NCI-H748 (cell line): Measurements from ENCODE around the gene HADHA.
"Not testable (repeated sequence)": the region's sequence is repeated elsewhere in the genome, so short reads cannot be mapped to it uniquely, and the experiment has no call there.

Experiments
- DNase-seq: peaks from one replicate; lab custom pipeline; 2025; ENCODE audit not compliant: unreplicated experiment; lab: John Stamatoyannopoulos, UW

The HADHA gene

DNA sequence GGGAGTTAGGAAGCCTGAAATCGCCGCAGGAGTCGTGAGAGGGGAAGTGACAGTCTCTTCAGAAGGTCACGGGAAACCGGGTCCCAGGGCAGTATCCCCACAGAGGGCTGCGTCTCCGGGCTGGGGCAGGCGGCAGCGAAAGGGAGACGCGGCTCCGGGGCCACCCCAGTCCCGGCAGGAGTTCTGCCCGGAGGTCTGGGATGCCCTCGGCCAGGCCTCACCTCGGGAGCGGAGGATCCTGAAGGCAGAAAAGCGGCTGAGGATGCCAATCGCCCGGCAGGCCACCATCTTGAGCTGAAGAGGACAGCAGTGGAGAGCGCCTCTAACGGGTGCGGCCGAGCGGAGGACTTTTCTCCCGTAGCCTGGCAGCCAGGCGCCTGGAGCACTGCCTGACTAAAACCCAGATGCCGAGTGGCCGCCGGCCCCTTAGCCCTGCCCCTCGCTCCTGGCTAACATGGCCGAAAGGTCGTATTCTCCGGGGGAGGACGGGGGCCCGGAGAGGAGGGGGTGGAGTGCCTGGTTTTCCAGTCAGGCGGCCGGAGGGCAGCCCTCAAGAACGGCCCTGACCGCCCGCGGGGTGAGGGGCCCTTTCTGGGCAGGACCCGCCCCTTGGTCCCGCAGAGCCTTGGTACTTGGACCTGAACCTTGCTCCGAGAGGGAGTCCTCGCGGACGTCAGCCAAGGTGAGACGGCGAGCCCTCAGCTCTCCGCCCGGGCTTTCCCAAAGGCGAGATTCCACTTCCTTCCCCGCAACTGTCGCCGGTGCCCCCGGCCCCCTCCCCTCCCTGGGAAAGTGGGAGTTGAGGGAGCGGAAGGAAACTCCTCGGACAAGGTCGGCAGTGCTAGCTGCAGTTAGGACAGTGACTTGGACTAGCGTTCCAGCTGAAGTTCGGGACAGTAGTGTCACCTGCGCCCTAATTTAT lies at the start of gene HADHA, which contains the start of gene HADHB:
Gene HADHA (minus strand): TSS at position 324 of the 922 bp plus-strand sequence. CDS start 36 bp downstream, at position 288.
Gene HADHB (plus strand): TSS at position 631 of the 922 bp plus-strand sequence. CDS start 9,316 bp downstream, outside the sequence.
- DNase-seq = peak; percentile 93

DNA sequence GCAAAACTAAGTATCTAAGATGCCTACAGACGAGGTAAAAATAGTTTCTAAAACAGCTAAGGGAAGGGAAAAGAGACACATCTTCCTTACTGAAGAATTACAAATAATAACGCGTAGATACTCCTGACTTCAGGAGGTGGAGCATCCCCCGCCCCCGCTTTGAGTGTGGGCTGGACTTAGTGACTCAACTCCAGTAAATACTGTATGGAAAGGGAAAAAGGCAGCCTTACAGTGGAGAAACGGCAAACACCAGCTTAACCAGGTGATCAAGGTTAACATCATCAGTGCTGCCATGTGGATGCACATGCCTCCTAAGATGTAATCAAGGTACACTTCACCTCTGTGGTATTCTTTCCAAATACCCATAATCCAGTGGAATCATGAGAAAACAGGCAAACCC lies 48.2 kb upstream of the HADHA start:
- no peak for DNase-seq

DNA sequence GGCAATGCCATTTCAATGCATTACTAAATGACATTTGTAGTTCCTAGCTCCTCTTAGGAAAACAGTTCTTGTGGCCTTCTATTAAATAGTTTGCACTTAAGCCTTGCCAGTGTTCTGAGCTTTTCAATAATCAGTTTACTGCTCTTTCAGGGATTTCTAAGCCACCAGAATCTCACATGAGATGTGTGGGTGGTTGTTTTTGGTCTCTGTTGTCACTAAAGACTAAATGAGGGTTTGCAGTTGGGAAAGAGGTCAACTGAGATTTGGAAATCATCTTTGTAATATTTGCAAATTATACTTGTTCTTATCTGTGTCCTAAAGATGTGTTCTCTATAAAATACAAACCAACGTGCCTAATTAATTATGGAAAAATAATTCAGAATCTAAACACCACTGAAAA lies 45.6 kb upstream of the HADHA start:
- DNase-seq = no peak

DNA sequence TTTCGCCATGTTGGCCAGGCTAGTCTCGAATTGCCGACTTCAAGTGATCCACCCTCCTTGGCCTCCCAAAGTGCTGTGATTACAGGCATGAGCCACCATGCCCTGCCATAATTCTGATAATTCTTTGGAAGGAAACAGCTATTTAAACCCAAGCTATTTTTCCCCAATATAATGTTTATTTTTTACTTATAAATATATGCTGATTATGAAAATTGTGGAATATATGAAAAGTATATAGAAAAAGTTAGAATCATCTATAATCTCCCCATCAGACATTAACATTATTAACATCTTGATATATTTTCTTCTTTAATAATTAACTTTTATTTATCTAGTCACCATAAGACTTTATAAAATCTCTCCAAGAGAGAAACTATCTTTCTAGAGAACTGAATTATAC lies 41.5 kb upstream of the HADHA start:
- no peak for DNase-seq

DNA sequence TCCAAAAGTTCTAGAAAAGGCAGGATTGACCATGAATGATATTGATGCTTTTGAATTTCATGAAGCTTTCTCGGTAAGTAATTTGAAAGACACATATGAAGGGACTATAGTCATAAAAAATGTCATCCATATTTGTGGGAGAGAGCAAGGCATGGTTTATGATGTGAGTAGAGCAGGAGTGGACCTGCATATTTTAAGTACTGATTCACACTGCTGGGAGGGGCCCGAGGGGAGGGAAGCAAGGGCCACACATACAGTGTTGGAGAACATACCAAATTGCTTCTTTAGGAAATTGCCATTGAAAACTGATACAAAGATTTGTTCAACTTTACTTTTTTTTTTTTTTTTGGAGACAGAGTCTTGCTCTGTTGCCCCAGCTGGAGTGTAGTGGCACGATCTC lies 39.7 kb upstream of the HADHA start:
- DNase-seq = no peak

DNA sequence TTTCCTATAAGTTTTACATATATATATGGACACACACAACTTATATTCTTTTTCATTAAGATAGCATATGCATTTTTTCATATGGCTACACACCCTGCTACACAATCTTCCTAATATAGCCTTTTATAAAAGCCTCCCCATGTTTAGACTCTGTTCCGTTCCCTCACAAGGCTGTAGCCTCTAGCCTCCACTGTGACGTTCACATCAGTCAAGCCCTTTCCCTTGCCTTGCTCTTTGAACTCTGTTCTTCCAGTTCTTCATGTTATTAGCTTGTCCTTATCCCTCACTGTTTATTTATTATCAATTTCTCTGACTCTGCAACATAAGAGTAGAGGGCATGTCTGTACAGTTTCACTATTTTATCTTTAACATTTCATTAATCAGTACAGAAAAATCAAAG lies 39.2 kb upstream of the HADHA start:
- no peak for DNase-seq

DNA sequence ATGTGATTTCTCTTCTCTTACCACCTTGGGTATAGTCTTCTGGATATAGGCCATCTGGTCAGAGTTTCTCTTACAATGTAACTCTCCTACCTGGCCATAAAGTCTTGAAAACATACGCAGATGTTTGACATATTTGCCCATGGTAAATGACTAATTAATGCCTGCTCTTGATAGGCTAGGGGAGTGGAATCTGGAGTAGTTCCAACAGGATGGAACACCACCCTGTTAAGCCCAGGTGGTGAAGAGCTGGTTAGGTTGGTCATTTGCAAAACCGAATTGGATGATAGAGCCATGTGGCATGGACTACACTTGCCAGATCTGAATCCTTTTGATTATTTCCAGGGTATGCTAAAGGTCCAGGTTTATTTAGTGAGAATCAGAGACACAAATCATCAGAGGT lies 36.8 kb upstream of the HADHA start:
- DNase-seq = no peak

DNA sequence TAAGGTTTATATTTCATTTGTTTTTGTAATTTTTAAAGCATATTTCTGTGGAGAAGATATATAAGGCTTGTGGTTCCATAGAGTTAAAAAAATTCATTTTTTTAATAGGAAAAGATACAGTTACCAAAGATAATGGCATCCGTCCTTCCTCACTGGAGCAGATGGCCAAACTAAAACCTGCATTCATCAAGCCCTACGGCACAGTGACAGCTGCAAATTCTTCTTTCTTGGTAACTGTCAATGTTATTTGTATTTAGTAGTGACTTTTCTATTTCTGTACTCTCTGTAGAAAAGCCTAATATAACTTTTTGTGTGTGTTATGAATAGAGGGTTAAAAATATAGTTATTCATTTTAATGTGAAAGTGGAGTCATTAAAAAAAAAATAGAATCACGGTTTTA lies 35.5 kb upstream of the HADHA start:
- DNase-seq = no peak

DNA sequence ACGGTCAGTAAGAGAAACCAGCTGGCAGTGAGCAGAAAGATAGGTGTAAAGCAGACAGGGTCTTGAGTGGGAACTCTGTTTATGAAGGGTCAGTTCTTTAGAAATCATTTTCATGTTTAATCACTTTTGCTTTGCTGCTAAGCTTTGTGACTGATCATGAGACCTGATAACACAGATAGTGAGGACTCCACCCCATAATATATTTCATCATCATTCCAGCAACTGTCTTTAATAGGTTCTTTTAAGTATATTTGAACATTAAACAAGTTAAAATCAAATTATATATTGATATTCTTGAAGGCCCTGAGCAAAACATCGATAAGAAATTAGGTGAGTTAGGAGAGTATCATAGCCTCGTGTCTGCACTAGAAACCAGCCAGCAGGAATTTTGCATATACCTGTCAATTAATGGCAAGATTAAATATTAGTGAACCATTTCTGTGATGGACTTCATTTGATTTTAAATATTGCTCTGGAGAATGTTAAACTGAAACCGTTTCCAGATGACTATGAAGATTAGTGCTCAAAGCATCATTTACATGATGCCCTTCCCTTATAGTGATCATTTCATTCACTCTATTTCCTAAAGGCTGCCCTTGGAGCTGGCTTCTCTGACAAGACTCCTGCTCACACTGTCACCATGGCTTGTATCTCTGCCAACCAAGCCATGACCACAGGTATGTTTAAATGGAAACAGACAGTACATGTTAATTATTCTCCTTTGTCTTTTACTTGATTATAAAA lies 32.2 kb upstream of the HADHA start:
- DNase-seq = no peak

DNA sequence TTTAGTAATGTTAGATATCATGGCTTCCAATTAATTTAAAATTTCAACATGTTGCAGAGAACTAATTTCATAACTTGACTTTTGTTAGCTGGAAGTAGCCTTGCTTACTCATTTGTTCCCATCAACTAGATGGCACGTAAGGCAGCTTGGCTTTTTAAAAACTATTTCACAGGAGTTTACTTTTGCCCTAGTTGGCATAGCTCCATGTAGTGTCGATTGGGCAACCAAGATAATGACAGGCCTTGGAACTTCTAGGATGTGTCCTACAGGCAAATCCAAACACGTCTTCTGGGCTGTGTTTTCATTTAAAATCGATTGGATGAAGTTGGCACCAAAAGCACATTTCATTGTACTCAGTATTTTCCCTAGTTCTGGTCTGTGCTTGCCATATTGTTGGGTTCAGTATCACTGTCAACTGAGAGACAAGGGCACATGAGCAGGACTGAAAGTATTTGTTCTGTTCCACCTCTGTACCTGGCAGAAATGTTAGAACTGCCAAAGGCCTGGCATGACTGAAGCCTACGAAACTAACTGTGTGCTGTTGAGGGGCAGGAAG lies 29.7 kb upstream of the HADHA start:
- no peak for DNase-seq

DNA sequence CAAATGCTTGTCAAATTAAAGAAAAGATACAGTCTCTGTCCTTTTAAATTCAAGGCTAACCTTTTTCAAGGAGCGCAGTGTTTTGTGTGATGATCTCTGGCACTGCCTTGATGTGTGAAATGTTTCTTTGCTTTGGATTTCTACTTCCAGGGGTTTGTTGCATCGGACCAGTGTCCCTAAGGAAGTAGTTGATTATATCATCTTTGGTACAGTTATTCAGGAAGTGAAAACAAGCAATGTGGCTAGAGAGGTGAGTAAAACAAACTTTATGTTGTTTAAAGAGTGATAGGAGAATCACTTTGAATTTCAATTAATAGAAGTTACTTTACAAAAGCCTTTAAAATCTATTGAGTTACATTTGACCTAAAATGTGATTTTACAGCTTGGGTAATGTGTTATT lies 29.1 kb upstream of the HADHA start:
- no peak for DNase-seq

DNA sequence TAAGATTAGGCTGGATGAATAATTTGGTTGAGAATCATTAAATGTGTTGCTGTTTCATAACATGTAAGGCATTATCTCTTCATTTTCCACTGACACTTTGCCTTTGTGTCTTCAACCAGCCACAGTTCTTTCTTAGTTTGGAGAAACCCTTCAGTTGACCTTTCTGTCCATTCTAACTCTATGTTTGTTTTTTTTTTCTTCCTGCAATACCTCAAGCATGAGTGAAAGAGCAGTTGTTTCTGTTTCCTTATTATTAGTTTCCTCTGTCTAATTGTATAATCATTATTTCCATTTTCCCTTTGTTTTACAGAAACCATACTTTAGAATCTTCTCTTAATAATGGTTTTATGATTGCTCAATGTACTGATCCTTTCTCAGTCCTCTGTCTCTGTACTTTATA lies 25.9 kb upstream of the HADHA start:
- no peak for DNase-seq

DNA sequence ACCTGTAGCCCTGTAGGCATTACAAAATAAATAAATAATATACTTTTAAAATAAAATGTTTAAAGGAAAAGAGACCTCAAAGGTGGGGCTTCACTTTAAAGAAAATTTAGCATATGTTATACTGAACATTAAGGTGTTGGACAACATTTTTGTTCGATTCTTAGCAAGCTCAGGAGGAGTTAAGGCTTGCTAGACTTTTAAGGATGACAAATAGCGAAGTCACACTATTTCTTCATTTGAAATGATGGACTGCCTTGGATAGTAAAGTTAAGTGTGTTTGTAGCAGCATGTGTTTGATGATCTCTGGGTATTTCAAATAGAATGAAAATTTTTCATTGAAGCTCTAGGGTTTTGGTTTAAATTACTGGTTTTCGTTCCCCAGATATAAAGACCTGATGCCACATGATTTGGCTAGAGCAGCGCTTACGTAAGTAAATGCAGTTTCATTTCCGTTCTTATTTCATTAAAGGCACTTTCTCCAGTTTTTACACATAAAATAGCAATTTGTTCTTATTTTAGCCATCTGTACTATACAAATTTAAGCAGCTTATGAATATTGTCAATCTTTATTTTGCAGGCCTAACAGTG lies 25.2 kb upstream of the HADHA start:
- DNase-seq = no peak

DNA sequence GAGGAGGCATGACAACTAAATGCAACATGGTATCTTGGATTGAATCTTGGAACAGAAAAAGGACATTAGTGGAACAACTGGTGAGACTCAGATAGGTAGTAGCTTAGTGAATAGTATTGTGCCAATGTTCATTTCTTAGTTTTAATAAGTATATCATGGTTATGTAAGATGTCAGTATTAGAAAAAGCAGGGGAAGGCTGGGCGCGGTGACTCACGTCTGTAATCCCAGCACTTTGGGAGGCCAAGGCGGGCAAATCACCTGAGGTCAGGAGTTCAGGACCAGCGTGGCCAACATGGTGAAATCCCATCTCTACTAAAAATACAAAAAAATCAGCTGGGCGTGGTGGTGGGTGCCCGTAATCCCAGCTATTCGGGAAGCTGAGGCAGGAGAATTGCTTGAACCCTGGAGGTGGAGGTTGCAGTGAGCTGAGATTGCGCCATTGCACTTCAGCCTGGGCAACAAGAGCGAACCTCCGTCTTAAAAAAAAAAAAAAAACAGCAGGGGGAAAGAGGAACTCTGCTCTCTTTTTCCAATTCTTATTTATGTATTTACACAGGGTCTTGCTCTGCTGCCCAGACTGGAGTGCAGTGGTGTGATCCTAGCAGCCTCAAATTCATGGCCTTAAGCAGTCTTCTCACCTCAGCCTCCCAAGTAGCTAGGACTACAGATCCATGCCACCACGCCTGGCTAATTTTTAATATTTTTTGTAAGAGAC lies 24.4 kb upstream of the HADHA start:
- not testable (repeated sequence) for DNase-seq

DNA sequence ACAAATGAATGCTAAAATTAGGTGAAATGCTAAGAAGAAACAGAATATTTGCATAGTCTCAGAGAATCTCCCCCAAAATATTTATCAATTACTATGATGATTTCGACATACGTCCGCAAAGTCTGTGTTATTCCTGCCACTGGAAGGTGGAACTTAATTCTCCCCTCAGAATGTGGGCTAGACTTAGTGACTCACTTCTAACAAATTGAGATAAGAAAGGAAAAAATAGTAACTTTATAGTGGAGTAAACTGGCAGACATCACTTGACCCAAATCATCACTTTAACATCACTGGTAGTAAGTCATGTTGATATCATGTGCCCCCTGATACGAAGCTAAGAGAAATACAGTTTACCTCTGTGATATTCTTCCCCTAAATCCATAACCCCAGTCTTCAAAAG lies 23.8 kb upstream of the HADHA start:
- DNase-seq = no peak

DNA sequence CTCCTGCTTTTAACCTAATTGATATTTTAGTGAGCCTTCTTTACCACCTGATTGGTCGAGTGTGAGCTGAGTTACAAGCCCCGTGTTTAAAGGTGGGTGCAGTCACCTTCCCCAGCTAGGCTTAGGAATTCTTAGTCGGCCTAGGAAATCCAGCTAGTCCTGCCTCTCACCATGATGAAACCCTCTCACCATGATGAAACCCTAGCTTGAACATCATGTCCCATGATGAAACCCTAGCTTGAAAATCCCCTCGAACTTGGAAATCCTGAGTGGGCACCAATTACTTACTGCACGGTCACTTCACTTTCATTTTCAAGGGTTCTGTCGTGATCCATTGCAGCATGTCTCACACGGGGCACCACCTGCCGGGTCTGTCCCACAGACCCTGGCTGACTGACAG lies 14.4 kb upstream of the HADHA start:
- DNase-seq = not testable (repeated sequence)

DNA sequence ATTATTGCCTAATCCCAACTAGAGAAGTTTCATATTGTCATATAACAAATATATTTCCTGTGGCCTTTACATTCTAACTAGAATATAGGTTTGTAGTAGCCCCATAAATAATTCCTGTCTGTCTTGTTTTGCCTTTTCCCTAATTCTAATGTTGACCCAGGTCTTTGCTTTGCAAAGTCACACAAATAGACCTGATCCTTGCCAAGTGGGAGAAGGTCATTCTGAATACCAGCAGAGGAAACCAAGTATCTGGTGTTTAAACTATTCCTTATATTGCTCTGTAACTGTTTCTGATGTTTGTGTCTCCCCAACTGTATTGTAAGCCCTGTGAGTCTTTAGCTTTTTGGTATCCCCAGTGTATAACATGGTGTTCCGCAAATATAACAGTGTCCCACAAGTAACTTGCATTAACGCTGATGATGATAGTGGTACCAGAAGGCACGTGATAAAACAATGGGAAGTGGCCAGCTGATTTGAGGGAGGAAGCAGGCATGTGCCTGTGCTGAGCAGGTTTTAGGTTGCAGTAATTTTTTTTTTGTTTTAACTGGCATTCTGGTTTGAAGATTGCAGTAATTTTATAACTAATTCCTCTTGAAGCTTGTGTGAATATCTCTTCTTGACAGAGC lies 11.4 kb upstream of the HADHA start:
- no peak for DNase-seq

DNA sequence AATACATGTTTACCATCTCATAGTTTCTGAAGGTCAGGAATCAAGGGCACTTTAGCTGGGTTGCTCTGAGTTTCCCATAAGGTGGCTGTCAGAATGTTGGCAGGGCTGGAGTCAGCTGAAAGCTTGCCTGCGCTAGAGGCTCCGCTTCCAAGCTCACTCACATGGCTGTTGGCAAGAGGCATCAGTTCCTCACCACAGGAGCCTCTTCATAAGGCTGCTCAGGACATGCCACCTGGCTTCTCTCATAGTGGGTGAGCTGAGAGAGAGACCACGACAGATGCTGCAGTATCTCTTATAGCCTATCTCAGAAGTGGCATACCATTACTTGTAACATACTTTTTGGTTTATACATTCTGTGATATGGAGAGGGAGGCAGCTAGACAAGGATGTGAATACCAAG lies 7.5 kb upstream of the HADHA start:
- peak; percentile 7 for DNase-seq

DNA sequence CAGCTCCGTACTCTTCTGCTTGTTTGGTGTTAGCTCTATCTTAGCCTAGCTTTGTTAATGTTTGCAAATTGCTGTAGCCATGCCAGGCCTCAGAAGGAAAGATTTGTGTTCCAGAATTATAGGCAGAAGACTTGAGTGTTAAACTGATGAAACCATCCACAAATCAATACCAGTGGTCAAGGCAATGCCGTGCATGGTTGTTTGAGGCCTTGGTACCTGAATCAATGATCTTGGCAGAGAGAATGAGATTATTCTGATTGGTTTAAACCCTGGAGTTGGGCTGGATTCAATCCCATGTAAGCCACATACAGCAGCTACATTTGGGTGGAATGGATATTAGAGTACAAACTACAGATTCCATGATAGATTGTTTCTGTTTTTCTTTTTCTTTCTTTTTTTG lies 5.2 kb upstream of the HADHA start:
- no peak for DNase-seq

DNA sequence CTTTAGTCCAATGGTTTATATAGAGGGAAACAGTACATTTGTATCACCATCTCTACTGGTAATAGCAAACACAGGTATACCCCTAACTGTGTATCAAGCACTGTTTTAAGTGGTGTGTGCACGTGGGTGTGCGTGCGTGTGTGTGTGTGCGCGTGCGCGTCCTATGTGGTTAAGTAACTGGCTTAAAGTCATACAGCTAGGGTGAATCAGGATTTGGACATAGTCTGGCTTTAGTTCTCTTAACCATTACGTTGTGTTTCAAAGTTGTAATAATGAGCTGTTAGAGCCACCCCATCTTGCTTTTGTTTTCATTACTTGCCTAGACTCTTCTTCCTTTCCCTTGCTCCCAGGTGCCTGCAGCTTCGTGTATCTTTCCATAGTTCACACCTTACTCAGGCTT lies 2.4 kb upstream of the HADHA start:
- DNase-seq = no peak
